Large intestine (tissue), 3 donors: Measurements from ENCODE around the gene KRT33A. TPM values are rescaled to one million over a fixed set of nuclear protein-coding genes. Genes with fewer than 3 reads are reported as not detected.

ENCODE experiments used
- DNase-seq, 2 donors: peaks; one replicate each; pipeline versions ENCODE4 v3.0.0 to v3.0.0-alpha.2; 2013
- H3K27ac ChIP-seq: one replicate; pipeline ENCODE4 v1.5.1; 2013; ENCODE audit warnings: low read length
- H3K27me3 ChIP-seq: 2 replicates; pipeline ENCODE4 v1.6.1; 2013; ENCODE audit warnings: low read length; ENCODE audit not compliant: control insufficient read depth, insufficient read depth
- H3K36me3 ChIP-seq: 2 replicates; pipeline ENCODE4 v1.6.1; 2013; ENCODE audit warnings: low read length; ENCODE audit not compliant: control insufficient read depth, insufficient read depth
- H3K4me1 ChIP-seq: one replicate; pipeline ENCODE4 v1.6.1; 2013; ENCODE audit warnings: low read length; ENCODE audit not compliant: control insufficient read depth, insufficient read depth
- H3K4me3 ChIP-seq: one replicate; pipeline ENCODE4 v1.5.1; 2013; ENCODE audit warnings: low read length
- H3K9me3 ChIP-seq: one replicate; pipeline ENCODE4 v1.6.1; 2013; ENCODE audit warnings: mild to moderate bottlenecking, low read depth, low read length, moderate library complexity; ENCODE audit not compliant: control insufficient read depth
- WGBS: methylation state at CpG from one replicate; pipeline ENCODE4 v1.1.5; 2013; ENCODE audit warnings: low lambda C conversion rate; ENCODE audit not compliant: insufficient coverage; 5-methylcytosine and 5-hydroxymethylcytosine counted together
- polyA plus RNA-seq: library from polyadenylated mRNA; unstranded; fragments of 120-200 nt; gene quantifications from one replicate; pipeline ENCODE4 v1.2.1, GENCODE V29; 2013

The KRT33A gene
- polyA plus RNA-seq, 1 donor, result not detected

DNA sequence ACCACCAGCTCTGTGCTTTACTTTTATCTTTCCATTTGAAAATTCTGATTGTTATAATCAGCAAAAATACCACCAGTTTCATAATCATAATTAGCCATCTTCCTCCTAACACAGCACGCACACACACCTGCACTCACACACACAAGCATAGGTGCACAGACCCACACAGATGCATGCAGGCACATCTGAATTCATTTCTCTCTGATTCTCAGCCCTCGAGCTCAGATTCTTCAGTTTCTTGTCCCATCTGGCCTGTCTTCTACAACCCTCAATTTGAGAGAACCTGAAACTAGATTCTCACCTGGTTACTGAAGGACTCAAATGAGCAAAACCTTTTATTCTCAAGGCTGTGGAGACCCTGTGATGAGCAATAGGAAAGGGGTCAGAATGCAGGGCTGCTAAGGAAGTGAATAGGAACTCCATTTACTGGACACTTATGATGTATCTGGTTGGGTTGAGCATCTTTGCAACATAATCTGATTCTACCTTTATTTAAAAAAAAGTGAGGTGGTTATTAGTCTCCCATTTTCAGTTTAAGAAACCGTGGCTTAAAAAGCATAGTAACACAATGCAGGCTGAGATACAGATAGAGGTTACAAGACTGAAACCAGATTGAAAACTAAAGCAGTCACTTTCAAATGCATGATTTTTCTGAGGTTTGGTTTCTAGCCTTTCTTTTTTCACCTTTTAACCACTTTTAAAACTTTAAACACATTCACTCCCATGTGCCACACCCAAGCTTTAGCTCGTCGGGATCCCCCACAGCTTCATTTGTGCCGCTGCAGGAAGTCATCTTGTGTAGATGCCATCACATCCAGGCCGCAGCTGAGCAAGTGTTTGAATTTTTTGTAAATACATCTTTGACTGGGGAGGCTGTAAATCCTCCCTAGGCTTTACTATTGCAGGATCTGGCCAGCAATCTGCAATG is 9.4 kb downstream of the KRT33A start:
- no peak overlapping the region for H3K27ac ChIP-seq
- no peaks in the 10 kb centered on the region for H3K4me1 ChIP-seq
- H3K36me3 ChIP-seq, result no peaks in the 10 kb centered on the region
- no peak for DNase-seq
- H3K9me3 ChIP-seq, result peaks cover 3% of the 10 kb centered on the region
- H3K27me3 ChIP-seq, result peaks cover 9% of the 10 kb centered on the region
- no peak overlapping the region for H3K4me3 ChIP-seq
- WGBS, result 80% methylated on average over 2 of the region's 7 CpGs

DNA sequence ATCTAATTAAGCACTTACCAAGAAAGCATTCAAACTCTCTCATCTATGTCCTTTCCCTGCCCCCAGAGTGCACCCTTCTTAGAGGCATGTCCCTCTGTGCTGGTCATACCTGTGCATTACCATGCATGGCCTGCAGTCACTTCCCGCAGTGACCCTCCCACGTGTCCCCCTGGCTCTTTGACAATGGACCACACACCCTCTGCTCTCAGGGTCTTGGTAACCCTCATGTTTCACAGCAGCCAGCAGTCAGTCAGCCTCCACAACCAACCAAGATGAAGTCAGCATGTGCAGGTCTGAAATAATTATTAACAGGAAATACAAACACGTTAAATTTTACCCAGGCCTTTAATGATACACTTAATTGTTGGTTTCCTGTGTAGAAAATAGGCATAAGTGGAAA is 10.1 kb downstream of the KRT33A start:
- H3K4me1 ChIP-seq, result no peaks in the 10 kb centered on the region
- H3K9me3 ChIP-seq, result peaks cover 3% of the 10 kb centered on the region
- WGBS, result no CpG with 5 or more reads among the region's 3 CpGs
- no peaks in the 10 kb centered on the region for H3K36me3 ChIP-seq
- no peak overlapping the region for H3K27ac ChIP-seq
- H3K27me3 ChIP-seq, result peaks cover 9% of the 10 kb centered on the region
- no peak overlapping the region for H3K4me3 ChIP-seq
- DNase-seq, result no peak

DNA sequence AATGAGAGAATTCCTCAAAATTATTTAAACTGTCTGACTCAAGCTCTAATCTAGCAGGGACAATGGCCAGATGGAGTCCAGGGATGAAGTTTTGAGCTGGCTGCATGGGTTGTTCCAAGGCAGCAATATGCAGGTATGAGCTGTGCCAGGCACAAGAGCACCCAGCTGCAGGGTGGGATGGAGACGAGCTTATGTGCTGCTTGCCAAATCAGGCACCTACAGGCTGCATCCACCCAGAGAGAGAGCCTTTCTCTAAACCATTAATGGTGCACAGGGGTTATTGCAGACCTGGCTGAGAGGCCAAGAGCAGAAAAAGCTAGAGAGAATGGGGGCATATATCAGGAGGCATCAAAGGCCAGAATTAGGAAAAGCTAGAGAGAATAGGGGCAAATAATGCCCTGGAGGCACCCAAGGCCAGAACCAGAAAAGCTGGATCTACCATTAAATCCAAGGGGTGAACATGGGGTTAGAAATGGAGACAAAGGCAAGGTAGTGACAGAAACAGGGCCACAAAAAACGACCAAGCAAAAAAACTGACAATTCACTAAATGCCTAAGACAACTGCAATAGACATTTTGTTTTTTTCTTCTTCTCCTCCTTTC is 11.0 kb downstream of the KRT33A start:
- peaks cover 3% of the 10 kb centered on the region for H3K9me3 ChIP-seq
- H3K4me1 ChIP-seq, result no peaks in the 10 kb centered on the region
- no peaks in the 10 kb centered on the region for H3K36me3 ChIP-seq
- peaks cover 9% of the 10 kb centered on the region for H3K27me3 ChIP-seq
- no peak overlapping the region for H3K27ac ChIP-seq
- DNase-seq, result no peak
- 80% methylated on average over 1 of the region's 2 CpGs for WGBS
- H3K4me3 ChIP-seq, result no peak overlapping the region

DNA sequence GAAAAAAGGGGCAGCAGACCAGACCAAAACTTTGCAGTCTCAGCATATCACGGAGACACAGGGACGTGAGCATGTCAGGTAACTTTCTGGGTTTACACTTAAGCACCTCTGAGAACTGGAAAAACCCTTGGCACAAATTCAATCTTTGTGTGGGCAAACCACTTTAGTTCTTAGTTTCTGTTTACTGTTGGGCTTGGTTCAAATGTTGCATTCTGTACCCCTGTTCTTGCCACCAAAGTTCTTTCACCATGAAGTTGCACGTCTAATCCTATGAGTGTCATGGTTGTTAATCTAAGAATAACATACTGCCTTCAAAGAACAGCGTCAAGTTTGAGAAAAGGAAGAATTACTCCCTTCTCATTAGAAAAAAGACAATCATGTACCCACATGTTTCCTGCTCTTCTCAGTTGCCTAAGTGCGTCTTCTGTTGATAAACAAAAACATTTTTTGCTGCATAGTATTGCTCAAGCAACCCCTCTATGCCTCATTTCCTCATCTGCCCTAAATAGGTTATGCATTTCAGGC is 11.6 kb downstream of the KRT33A start:
- no peak overlapping the region for H3K4me3 ChIP-seq
- WGBS, result 86% methylated on average over 1 of the region's 5 CpGs
- DNase-seq, result no peak
- peaks cover 3% of the 10 kb centered on the region for H3K9me3 ChIP-seq
- H3K4me1 ChIP-seq, result no peaks in the 10 kb centered on the region
- H3K27me3 ChIP-seq, result peaks cover 9% of the 10 kb centered on the region
- H3K36me3 ChIP-seq, result no peaks in the 10 kb centered on the region
- H3K27ac ChIP-seq, result no peak overlapping the region

DNA sequence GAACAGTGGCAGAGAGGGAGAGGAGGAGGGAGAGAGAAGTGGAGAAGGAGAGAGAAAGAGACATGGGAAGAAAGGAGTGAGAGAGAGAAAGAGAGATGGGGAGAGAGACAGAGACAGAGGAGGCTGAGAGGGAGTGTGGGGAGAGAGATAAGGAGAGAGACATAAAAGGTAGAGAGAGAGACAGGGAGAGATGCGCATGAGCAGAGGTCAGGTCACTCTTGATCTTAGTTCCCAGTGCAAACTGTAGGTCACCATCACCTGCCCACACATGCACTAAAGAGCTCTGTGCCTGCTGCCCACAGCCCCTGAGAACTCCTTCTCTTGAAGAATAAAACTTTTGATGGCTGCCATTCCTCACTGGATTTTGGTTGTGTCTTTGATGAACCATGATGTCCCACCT is 14.9 kb downstream of the KRT33A start:
- no peaks in the 10 kb centered on the region for H3K36me3 ChIP-seq
- H3K4me3 ChIP-seq, result no peak overlapping the region
- H3K27me3 ChIP-seq, result peaks cover 6% of the 10 kb centered on the region
- no peak for DNase-seq
- H3K4me1 ChIP-seq, result no peaks in the 10 kb centered on the region
- H3K27ac ChIP-seq, result no peak overlapping the region
- no peaks in the 10 kb centered on the region for H3K9me3 ChIP-seq
- no CpG with 5 or more reads among the region's 1 CpG for WGBS

DNA sequence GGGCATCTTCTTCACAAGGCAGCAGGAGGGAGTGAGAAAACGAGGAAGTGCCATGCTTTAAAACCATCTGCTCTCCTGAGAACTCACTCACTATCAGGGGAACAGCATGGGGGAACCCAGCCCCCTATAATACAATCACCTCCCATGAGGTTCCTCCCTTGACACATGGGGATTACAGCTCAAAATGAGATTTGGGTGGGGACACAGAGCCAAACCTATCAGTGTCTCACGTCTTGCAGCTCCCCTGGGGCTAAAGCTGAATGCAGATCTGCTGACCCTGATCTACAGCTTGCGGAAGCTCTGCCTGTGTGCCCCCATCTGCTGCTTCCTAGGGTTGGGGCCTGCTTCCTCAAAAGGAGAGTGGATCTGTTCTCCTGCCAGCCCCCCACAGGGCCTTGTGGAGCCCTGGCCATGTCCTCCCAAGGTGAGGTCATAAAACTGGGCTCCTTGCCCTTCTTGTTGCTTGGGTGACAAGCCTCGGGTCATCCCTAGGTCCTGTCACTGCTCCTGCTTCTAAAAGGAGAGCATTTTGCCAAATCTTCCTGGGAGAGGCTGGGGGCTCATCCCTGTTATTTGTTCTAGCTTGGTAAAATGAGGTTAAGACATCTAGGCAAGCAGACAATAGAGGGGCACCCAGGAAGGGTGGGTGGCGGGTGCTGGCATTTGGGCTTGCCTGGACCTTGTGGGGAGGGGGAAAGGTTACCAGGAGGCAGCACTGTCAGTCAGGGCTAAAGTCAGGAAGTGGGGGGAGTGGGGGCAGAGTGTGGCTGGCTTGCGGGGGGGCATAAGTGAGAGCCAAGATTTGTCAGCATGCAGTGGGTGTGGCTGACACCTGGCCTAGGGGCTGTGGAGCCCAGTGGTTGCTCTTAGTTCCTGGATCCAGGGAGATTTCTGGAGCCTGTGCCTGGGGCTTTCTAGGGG is 16.0 kb downstream of the KRT33A start:
- no peaks in the 10 kb centered on the region for H3K9me3 ChIP-seq
- H3K4me1 ChIP-seq, result no peaks in the 10 kb centered on the region
- no peak for DNase-seq
- no peak overlapping the region for H3K27ac ChIP-seq
- no peak overlapping the region for H3K4me3 ChIP-seq
- no CpG with 5 or more reads among the region's 6 CpGs for WGBS
- peaks cover 6% of the 10 kb centered on the region for H3K27me3 ChIP-seq
- no peaks in the 10 kb centered on the region for H3K36me3 ChIP-seq

DNA sequence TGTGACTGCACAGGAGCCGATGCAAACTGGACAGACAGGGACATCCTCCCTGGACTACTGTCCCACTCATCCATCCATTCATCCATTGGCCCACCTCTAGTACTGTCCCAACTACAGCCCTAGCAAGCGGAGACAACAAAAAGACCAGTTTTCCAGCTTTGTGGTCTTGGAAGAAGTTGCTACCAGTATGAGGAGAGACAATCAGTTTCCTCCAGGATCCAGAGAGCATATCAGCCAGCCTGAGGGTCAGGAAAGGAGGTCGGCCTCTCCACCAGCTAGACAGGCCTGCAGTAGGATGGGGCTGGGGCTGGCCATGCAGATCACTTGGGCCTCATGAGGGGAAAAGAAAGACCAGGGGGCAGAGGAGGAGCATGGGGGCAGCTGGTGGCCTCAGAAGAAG is 16.8 kb downstream of the KRT33A start:
- Histone ChIP-seq H3K36me3 (no peaks in the 10 kb centered on the region), H3K27me3 (peaks cover 6% of the 10 kb centered on the region), H3K4me1 (no peaks in the 10 kb centered on the region), H3K4me3 (no peak overlapping the region), H3K27ac (no peak overlapping the region), H3K9me3 (no peaks in the 10 kb centered on the region)
- no peak for DNase-seq
- WGBS, result no CpG with 5 or more reads among the region's 3 CpGs

DNA sequence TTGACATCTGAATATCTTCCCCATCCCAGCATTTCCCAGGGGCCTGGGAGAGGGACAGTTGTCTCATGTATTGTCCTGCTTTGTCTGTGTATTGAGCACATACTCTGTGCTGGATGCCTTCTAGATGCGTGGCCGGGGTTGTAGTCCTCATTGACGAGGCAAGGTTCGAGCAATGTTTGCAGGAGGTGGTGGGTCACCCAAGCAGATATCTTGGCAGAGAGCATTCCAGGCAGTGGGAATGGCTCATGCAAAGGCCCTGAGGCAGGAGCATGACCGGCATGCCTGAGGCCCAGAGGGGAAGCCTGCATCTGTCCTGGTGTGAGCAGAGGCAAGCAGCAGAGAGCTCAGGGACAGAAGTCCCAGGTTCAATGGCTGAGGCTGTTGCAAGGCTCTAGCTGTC is 17.5 kb downstream of the KRT33A start:
- Histone ChIP-seq H3K27ac (no peak overlapping the region), H3K4me1 (no peaks in the 10 kb centered on the region), H3K27me3 (peaks cover 6% of the 10 kb centered on the region), H3K4me3 (no peak overlapping the region), H3K9me3 (no peaks in the 10 kb centered on the region), H3K36me3 (no peaks in the 10 kb centered on the region)
- no CpG with 5 or more reads among the region's 5 CpGs for WGBS
- no peak for DNase-seq

DNA sequence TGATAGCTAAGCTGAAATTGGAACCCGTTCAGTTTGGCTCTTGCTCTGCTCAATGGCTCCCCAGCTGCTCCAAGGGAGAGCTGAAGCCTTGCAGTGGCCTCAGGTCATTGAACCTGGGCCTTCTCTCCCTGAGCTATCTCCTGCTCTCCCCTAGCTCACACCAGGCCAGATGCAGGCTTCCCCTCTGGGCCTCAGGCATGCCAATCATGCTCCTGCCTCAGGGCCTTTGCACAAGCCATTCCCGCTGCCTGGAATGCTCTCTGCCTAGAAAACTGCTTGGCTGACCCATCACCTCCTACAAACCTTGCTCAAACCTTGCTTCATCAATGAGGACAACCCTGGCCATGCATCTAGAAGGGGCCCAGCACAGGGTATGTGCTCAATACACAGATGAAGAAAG is 18.4 kb downstream of the KRT33A start:
- no peaks in the 10 kb centered on the region for H3K36me3 ChIP-seq
- H3K4me1 ChIP-seq, result no peaks in the 10 kb centered on the region
- DNase-seq, result no peak
- no peaks in the 10 kb centered on the region for H3K9me3 ChIP-seq
- peaks cover 6% of the 10 kb centered on the region for H3K27me3 ChIP-seq
- H3K27ac ChIP-seq, result no peak overlapping the region
- H3K4me3 ChIP-seq, result no peak overlapping the region
- WGBS, result no CpG with 5 or more reads among the region's 2 CpGs

DNA sequence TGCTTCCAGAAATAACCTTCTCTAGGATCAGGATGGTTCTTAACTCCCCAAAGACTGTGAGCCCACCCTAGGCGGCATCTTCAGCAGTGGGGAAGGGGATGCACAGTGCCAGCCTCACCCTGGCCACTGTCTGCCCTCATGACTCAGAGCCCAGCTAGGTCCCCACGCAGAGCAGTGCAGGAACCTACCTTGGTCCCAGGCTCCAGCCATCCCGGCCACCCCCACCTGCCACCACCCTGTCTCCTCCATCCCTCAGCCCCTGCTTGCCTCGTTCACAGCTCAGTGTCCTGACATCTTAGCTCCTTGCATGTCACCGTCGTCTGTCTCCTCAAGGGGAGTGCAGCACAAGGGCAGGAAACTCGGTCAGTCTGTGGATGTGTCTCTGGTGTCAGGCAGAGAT is 19.0 kb downstream of the KRT33A start:
- Histone ChIP-seq H3K4me3 (no peak overlapping the region), H3K27ac (no peak overlapping the region), H3K4me1 (no peaks in the 10 kb centered on the region), H3K27me3 (peaks cover 4% of the 10 kb centered on the region), H3K36me3 (no peaks in the 10 kb centered on the region), H3K9me3 (no peaks in the 10 kb centered on the region)
- DNase-seq, result no peak
- WGBS, result no CpG with 5 or more reads among the region's 7 CpGs
